Stimulated activated CD4-positive, alpha-beta T cell treated with anti-CD3 and anti-CD28 coated beads, Interleukin-15, amount 100 ng/mL, for 1 hour (primary cell): ENCODE measurements around the gene TTLL5.

Experiments used
- DNase-seq, 2 donors: peaks; one replicate each; pipeline ENCODE4 v3.0.0-alpha.2; 2020; ENCODE audit warnings: low read depth in 1 of 2, low spot score in 1 of 2

Gene TTLL5, protein sequence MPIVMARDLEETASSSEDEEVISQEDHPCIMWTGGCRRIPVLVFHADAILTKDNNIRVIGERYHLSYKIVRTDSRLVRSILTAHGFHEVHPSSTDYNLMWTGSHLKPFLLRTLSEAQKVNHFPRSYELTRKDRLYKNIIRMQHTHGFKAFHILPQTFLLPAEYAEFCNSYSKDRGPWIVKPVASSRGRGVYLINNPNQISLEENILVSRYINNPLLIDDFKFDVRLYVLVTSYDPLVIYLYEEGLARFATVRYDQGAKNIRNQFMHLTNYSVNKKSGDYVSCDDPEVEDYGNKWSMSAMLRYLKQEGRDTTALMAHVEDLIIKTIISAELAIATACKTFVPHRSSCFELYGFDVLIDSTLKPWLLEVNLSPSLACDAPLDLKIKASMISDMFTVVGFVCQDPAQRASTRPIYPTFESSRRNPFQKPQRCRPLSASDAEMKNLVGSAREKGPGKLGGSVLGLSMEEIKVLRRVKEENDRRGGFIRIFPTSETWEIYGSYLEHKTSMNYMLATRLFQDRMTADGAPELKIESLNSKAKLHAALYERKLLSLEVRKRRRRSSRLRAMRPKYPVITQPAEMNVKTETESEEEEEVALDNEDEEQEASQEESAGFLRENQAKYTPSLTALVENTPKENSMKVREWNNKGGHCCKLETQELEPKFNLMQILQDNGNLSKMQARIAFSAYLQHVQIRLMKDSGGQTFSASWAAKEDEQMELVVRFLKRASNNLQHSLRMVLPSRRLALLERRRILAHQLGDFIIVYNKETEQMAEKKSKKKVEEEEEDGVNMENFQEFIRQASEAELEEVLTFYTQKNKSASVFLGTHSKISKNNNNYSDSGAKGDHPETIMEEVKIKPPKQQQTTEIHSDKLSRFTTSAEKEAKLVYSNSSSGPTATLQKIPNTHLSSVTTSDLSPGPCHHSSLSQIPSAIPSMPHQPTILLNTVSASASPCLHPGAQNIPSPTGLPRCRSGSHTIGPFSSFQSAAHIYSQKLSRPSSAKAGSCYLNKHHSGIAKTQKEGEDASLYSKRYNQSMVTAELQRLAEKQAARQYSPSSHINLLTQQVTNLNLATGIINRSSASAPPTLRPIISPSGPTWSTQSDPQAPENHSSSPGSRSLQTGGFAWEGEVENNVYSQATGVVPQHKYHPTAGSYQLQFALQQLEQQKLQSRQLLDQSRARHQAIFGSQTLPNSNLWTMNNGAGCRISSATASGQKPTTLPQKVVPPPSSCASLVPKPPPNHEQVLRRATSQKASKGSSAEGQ (N-terminal part only)

DNA sequence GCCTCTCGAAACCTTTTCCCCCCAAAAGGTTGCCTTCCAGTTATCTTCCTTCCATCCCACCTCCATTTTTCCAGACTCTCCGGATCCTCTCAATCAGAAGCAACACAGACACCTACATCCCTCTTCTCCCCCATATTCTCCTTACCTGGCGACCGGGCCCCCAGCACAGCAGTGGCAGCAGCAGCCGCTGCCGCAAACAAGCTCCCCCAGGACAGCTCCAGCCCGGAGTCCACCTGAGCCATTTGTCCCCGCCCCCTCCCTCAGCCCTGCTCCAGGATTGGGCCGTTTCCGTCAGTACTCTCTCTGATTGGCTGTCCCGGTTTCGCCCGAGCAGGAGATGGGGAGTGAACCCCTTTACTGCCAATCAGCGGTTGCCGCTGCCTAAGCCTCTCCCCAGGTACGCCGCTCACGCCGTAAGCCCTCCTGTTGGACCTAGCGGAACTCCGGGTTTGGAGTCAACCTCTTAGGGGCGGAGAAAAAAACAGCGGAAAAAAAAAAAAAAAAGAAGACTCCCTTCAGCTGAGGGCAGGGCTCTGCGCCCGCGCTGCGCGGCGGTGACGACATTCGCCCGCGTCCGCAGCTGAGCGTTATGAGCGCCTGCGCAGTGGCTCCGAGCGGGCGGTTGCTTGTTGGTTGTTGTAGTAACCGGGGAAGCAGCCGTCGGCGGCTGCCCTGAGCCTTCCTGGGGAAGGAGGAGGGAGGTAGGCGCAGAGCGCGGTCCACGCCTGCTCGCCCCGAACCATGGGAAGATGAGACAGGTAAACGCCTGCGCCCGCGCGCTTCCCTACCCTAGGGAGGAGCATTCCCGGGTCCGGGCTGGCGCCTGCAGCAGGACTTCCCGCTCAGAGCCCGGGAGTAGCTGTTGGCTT is at the start of gene TTLL5, which contains the start of gene ERG28:
TTLL5 (plus strand) TSS at position 617 of the 869 bp plus-strand sequence. CDS start 1,904 bp downstream, outside the sequence.
ERG28 (minus strand) TSS at position 247 of the 869 bp plus-strand sequence. CDS start 3,374 bp downstream, outside the sequence.
- peak; percentile 93 to 94 for DNase-seq

DNA sequence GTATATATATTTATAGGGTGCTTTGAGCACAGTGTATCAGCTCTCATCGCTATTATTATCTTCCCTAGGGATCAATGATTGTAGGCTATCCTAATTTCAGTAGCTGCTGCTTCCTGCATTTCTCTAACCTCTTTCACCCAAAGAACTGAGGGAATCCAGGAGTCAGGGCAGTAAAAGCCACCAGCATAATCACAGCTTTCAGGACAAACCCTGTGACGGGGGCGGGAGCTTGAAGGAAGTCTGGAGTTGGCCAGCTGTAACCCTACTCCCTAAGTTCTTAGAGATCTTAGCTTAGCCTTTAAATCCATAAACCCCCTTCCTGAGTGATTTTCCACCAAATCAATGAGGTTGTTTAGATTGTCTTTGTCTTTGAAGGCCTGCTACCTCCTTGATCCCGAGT is 48.9 kb upstream of the TTLL5 start:
- DNase-seq, result no peak

DNA sequence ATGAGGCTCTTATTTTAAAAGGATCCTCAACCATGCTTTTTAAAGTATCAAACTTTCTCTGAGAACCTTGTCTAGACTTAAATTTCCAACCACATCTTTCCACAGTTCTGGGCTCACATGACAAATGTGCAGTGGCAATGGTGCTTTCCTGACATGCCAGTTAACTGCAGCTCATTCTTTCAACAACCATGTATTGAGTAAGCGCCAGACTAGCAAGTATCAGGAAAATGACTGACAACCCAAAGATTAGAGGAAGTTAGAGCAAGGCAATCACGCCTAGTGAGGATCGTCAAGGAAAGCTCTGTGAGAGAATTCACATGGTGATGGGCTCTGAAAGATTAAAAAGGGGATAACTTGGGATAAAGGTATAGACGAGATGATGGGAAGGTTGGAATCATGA is 46.9 kb upstream of the TTLL5 start:
- DNase-seq, result no peak

DNA sequence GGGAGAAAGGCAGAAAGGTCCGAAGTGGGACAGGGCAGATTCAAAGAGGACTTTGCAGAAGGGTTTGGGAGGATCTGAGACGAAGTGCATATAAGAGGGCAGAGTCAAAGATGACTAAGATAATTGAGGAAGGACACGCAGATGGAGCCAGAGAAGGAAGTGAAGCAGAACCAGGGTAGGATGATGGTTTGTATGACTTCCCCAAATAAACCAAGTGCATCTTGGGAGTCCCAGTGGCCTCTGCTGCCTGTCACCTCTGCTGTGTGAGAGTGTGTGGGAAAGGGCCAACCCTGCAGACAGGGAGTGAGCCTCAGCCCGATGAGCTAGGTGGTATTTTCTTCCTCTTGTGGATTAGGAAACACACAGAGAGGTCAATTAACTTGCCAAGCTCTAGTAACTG is 45.8 kb upstream of the TTLL5 start:
- no peak for DNase-seq

DNA sequence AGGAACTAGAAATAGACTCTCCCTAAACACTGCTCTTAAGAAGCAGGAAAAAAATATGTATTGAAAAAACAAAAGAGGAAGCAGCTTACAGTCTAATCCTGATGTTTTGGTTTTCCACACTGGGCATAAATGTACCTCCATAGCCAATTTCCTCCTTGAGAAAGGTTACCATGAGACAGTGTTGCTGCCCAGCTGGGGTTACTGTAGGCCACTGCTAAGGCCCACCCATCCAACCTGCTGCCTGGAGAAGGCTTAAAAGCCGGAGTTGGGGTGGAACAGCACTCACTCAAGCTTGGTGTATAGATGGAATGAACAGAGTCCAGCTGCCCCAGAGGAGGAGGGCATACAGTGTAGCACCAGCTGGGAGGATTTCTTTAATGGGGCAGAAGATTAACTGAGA is 41.5 kb upstream of the TTLL5 start:
- DNase-seq, result no peak

DNA sequence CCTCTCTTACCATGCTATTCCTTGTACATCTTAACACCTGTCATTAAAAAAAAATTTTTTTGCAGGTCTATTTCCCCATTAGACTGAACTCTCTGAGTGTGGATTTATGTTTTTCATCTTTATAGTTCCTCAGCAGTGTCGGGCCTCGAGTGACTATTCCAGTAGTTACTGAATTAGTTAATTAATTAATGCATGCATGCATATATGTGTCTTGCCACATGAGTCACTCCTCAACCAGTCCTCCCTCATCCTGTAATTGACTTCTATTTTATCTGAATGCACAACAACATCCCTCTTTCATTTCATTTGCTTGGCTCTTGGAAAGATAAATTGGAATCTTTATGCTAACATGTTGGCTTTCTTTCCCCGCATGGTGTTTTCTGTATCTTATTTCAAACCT is 36.0 kb upstream of the TTLL5 start:
- DNase-seq, result no peak

DNA sequence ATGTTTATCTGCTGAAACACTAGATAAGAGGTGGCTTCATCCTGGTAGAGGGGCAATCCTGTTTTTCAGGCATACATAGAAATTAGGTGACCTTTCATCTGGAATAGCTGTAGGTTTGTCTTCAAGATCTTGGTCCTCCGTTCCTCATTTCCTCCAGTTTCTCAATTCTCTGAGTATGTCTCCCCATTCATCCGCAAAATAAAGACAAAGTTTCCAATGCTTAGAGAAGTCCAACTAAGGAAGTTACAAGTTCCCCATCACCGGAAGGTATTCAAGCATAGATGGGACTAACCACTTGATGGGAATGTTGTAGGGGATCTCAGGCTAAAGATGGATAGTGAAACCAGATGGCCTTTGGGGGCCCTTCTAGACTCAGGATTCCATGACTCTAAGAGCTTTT is 34.6 kb upstream of the TTLL5 start:
- DNase-seq, result no peak

DNA sequence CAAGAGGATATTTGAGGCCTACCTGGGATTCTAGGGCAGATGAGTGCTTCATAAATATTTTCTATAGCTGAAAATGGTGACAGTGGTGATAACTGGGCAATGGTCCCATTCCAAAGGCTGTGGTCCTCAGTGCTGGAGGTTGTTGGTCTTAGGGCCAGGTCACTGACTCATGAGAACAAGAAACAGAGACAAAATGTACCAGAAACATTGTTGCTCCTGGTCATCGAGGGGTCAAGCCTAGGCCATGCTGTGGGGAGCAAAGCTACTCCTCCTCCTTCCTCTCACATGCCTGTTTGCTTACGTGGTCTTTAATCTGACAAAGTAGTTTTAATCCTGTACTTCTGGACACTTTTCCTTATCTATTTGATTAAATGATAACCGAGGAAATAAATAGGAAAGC is 34.2 kb upstream of the TTLL5 start:
- DNase-seq, result no peak

DNA sequence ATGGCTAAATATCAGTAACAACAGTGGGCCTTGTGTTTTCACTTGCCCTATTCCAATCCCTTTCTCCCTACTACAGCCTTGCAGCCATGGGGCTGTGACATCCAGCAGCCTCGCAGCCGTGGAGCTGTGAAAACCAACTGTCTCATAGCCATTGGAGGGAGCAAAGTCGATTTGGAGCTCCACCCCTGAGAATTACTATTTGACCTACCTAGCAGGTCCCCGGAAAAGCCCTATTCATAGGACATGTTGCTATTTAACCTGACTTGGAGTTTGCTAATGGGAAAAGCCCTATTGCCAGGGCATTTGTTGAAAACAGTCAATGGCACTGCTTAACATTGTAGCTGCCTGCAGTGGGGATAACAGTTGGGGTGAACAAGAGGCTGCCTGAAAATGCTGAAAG is 33.6 kb upstream of the TTLL5 start:
- DNase-seq, result no peak

DNA sequence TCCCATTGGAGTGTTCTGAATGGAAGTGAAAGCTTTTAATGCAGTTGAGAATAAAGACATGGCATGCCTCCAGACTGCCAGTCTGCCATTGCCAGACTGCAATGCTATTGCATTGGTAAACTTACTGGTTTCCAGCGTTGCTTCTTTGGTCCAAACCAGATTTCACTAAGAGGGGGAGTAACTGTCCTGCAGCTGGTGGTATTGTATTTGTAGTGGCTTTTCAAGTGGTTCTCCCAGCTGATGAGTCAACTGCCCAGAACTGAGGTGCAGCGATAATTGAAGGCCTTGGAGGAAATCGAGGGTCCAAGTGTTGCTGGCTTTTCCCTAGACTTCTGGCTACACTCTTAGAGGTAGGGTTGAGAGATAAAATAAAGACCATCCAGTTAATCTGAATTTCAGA is 32.2 kb upstream of the TTLL5 start:
- DNase-seq, result no peak

DNA sequence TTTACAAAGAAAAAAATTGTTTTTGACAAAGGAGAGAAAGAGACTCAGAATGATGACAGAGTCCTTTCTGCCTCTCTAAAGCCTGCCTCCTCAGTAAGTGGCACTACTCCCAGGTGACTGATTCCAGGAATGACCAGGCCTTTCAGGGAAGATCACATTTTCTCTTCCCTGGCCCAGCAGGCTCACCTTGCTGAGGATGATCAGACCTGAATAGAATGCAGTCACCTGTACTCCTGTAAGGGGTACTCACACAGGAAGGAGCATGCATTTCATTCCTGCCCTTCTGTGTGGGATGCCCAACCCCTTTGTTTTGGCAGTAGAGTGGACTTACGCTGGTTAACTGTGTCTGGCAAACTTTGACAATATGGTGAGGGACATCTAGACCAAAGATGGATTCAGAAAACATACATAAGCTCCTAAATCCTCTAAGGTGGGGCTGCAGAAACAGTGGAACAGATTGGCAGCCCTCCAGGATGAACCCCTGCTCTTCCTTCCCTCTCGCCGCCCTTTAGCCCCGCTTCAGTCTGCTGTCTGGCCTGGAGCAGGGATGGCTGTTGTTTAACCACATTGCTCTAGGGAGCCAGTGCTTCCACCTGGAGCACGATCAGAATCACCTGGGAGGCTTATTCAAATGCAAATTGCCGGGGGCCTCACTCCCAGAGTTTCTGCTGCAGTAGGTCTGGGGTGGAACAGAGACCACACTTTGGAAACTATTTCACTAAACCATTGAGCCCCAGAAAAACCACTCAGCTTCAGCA is 30.2 kb upstream of the TTLL5 start:
- no peak for DNase-seq

DNA sequence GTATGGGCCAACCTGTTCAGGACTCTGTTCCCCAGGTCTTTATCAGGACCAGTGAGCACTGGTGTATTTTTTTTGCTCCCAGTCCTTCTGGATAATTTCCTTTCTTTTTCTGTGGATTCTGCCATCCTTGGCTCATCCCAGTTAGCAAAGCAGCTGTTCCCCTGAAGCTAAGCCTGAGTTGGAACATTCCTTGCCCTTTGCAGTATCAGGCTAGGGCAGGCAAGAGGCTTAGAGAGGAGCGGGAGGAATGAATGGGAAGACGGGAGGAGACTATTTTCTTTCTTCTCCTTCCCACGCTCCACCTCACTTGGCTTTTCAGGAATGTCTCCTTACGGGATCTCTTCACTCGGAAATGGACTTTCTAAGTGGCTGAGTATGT is 29.6 kb upstream of the TTLL5 start:
- DNase-seq, result no peak

DNA sequence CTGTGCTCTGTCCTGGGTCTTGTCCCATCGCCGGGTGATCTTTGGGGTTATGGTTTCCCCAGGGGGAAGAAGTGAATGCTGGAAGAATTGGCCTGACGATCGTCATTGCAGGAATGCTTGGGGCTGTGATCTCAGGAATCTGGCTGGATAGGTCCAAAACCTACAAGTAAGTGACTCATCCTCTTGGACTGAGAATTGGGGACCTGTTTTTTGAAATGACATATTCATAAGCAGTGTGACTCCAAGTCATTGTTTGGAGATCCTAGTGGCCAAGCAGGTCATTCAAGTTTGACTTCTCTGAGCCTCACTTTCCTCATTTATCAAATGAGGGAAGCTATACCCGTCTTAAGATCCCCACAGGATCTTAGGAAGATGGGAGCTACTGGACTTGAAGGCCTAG is 26.2 kb upstream of the TTLL5 start:
- DNase-seq, result no peak

DNA sequence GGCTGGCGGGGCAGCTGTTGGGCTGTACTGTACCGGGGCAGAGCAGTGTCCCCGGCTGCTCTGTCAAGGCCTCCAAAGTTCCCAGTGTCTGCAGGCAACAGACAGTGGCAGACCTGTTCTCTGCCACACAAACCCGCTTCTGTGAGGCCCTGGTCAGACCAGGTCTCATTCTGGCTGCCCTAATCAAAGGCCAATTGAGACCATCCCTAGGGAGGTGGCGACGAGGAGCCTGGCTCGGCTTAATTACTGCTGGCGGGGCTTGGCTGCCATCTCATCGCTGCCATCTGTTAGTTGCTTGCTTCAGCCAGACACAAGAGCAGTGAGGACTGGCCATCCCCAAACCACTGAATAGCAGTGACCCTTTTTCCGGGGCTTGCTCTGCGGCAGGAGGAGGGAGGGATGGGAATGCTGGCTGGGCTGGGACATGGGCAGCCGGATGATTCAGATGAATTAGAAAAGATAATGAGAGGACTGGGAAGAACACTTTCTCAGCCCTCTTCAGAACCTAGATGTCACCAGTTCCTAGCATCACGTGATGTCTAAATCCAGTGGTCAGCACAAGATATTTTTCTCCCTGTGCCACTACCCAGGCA is 24.9 kb upstream of the TTLL5 start:
- no peak for DNase-seq

DNA sequence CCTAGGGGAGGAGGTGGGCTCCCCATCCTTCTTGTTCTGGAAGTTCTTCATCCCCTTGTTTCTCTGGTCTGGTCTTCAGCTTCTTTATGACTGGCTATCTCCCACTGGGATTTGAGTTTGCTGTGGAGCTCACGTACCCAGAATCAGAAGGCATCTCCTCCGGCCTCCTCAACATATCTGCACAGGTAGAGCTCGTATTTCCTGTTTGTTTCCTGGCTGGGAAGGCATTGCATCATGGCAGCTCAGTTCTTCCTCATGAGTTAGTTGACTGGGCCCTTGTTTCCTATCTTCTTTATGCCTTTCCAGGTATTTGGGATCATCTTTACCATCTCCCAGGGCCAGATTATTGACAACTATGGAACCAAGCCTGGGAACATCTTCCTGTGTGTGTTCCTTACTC is 20.2 kb upstream of the TTLL5 start:
- DNase-seq, result no peak

DNA sequence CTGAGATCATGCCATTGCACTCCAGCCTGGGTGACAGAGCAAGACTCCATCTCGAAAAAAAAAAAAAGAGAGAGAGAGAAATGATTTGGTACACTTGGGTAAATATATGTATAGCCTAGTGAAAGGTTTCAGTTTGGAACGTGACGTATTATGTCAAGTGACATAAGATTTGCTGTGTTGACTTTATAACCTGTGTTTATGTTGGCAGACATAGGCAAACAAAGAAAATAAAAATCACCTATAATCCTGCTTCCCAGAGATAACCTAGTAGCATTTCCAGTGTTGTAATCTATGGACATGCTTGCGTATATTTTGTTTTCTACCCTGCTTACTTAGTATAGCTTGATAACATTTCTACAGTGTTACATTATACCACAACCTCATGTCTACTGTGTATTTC is 17.1 kb upstream of the TTLL5 start:
- DNase-seq, result no peak

DNA sequence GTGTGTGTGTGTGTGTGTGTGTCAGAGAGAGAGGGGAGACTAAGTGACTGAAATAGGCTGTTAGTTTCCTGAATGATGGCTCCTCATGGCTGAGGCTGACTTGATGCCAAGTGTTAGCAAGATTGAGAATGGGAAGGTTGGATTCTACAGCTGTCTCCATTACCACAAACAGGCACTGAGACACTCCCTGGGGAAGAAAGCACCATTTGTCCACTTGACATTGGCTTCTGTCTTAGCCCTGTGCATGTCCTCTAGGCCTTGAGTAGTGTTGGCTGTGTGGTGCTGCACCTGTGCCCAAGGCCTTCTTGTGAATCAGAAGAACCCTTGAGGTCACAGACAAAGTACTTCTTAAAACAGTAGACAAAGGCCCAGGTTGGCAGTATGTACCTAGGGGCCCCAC is 16.0 kb upstream of the TTLL5 start:
- DNase-seq, result no peak

DNA sequence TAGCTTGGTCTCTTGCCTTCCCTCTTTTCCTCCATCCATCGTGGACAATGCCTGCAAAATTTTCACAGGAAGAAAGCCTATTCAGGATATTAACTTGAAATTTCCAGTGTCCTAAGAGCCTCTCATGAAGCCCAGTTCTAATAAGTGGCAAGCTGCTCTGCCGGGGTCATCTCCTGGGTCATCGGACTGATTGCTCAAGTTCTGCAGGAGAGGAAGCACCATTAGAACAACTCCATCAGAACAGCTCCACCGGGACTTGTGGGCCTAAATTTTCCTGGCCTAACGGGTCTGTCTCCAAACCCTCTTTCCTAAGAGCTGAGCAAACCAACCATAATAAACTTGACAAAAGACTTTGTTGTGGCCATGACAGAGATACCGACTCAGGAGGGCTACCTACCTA is 14.3 kb upstream of the TTLL5 start:
- DNase-seq, result no peak

DNA sequence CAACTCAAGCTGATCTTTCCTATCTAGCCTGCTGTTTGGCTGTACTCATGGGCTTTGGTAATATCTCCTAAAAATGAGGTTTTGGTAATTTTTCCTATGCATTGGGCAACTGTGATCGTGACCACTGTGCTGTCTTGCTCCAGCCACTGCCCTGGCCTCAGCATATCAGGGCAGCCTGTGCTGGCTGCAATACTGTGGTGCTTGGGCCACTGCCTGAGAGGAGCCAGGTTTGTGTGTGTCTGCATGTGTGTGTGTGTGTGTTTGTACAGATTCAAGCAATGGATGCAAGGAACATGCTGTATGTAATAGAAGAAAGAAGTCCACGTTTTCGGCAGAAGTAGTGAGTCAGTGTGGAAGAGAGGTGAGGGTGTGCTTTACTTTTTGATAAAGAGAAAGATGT is 13.4 kb upstream of the TTLL5 start:
- no peak for DNase-seq
